Left renal pelvis (tissue), 4 donors: ENCODE data around the gene ABHD3. TPM values are rescaled to one million over a fixed set of nuclear protein-coding genes. Genes with fewer than 3 reads are reported as not detected.
"Not testable (repeated sequence)": the region's sequence is repeated elsewhere in the genome, so short reads cannot be mapped to it uniquely, and the experiment has no call there.

Experiments
- DNase-seq, 4 donors: peaks; one replicate each; pipeline ENCODE4 v3.0.0-alpha.2; 2013; ENCODE audit warnings: low read depth in 4 of 4, low spot score in 3 of 4
- polyA plus RNA-seq, 4 donors: library from polyadenylated mRNA; unstranded; fragments of 120-200 nt; gene quantifications; one replicate each; pipeline ENCODE4 v1.2.1, GENCODE V29; 2013; ENCODE audit not compliant: insufficient read length in 4 of 4

Gene ABHD3, protein sequence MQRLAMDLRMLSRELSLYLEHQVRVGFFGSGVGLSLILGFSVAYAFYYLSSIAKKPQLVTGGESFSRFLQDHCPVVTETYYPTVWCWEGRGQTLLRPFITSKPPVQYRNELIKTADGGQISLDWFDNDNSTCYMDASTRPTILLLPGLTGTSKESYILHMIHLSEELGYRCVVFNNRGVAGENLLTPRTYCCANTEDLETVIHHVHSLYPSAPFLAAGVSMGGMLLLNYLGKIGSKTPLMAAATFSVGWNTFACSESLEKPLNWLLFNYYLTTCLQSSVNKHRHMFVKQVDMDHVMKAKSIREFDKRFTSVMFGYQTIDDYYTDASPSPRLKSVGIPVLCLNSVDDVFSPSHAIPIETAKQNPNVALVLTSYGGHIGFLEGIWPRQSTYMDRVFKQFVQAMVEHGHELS
- polyA plus RNA-seq = 10 to 100 TPM; 12.1 to 24.5 (median 21.4) TPM

DNA sequence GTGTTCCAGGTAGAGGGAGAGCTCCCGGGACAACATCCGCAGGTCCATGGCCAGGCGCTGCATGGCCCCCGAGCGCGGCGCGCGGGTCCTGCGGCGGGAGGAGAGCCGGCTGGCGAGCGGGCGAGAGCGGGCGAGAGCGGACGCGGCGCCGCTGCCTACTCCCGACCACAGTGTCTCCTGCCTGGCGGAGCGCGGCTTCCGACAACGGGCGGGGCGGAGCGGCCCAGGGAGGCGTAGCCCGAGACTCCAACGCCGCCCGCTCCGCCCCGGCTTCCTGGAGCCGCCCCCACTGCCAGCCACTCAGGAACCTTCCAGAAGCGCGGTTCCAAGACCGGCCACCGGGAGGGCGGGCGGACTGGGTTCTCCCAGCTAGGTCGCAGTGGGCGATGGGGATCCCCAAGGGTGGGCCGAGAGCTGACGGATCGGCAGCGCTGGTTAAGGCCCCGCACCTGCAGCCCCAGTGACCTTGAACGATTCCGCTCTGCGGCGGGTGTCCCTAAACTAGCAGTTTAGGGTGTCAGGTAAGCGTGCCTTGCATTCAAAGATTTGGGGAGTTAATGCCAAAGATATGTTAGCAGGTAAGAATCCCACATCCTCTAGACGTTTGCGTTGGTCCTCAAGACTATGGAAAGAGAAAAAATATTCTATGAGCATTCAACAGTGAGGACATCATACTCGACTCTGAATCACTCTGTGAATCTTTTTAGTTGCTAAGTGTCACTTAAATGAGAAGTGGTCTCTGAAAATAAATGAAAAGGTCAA, at the start of gene ABHD3:
ABHD3 (minus strand) TSS at position 172 of the 762 bp plus-strand sequence; CDS start at position 63, 109 bp downstream.
- peak; percentile 73 to 86 (median 78) for DNase-seq

DNA sequence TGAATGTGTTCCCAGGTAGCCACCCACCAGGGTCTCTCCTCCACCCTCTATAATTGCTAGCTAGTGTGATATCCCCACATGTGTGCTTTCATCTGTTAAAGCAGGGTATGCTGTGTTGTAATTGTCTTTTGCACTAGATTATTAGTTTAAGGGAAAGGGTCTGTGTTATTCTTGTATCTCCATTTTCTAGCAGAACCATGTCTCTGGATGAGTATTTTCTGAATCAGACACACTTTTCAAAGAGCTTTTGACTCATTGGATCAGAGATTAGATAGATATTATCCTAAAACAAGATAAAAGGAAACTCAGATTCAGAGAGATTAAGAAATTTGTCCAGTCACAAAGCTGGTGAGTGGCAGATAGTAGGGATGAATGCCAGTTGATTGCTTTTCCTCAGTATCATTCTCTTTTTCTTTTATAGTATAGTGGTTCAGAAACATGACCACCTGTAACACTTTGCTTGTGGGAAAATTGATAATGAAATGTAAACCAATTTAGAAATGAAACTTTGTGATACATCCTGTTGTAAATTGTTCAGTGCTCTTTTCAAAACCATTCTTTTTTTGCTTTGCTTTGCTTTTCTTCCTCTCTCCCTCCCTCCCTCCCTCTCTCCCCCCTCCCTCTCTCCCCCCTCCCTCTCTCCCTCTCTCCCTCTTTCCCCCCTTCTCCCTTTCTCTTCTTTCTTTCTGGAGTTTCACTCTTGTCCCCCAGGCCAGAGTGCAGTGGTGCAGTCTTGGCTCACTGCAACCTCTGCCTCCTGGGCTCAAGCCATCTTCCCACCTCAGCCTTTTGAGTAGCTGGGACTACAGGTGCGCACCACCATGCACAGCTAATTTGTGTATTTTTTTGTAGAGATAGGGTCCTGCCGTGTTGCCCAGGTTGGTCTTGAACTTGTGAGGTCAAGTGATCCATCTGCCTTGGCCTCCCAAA, 43.5 kb upstream of the ABHD3 start:
- no peak for DNase-seq

DNA sequence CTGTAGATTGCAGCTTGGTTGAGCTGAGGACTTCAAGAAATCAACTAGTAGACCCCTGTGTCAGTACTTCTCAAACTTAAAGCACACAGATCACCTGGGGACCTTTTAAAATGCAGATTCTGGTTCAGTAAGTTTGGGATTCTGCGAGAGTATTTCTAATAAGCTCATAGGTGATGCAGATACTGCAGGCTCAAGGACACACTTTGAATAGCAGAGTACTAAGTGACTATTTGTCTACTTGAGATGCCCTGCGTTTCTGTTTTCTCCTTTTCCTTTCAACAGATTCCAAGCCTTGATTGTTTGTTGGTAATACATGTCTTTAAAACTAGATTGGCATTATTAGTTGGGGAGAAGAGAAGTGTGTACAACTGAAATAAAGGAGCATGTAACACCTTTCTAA, 42.7 kb upstream of the ABHD3 start:
- no peak for DNase-seq

DNA sequence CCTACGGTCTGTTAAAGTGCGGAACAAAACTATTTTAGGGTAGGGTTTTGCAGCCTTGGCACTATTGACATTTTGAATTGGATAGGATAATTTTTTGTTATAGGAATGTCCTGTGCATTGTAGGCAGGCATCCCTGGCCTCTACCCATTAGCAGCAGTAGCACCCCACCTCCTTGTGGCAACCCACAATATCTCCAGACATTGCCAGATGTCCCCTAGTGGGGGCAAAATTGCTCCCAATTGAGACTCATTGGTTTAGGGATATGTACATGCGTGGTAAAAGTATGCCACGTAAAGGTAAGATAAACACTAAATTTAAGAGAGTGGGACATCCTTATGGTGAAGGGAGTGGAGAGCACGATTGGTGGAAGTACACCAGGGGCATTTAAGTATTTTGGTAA, 40.7 kb upstream of the ABHD3 start:
- DNase-seq = no peak

DNA sequence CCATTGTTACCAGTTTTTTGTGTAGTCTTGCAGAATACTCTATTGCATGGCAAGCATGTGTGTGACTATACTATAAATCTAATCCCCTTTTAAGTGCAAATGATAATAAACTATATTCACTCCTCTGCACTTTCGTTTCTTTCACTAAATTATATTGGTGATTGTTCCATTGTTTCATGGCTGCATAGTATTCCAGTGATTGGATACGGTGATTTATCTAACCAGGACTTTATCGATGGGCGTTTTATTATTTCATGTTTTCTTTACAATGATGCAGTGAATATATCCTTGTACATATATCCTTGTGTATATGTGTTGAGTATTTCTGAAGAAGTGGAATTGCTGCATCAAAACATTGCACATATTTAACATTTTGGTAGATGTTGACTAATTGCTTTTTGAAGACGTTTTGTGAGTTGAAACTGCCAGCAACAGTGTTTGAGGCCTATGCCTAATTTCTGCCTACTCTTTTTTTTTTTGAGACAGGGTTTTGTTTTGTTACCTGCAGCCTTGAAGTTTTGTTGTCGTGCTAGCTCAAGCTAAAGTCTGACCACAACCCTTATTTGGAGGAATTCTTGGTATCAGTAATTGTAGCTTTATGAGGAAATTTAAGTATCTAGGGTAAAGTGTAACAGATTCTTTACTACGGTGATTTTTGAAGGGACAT, 38.7 kb upstream of the ABHD3 start:
- DNase-seq = no peak

DNA sequence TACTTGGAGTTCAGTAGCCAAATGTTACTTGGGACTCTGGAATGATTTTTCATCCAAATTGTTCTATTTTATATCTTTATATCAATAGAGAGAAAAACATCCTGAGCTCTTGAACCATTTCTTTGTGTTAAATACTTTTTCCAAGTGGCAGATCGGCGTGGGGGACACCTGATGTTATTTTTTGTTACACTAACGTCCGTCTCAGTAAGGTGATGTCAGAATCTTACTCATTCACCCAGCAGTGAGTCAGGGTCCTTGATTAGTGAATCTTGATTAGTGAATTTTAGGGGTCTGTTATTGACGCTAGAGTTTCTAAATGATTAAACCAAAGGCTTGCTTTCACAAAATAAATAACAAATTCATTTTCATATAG, 37.7 kb upstream of the ABHD3 start:
- peak in 1 of 4 donors; percentile 21 for DNase-seq

DNA sequence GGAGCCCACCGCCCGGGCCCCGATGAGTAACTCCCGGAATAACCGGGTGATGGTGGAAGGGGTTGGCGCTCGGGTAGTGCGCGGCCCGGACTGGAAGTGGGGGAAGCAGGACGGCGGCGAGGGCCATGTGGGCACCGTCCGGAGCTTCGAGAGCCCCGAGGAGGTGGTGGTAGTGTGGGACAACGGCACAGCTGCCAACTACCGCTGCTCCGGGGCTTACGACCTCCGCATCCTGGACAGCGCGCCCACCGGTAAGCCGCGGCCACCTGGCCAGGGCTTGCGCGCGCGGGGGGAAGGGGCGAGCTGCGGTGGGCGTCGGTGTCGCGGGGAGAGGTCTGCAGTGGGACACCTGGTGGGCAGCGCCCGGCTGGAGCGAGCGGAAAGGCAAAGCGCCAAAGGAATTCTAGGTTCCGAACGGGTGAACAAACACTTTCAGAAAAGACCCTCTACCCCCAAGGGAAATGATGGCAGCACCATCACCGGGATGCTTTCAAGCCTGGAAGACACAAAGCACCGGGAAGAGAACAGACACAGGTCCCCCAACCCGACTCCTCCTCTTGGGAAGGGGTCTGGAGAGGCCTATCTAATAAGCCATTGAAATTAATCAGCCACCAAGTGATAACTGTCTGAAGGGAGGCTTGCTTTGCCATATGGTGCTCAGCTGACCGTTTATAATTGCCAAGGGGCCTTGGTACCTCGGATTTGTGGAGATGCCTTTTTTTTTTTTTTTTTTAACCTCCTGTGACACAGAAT, 37.2 kb upstream of the ABHD3 start:
- peak in 3 of 4 donors; percentile 18 to 21 (median 18) for DNase-seq

DNA sequence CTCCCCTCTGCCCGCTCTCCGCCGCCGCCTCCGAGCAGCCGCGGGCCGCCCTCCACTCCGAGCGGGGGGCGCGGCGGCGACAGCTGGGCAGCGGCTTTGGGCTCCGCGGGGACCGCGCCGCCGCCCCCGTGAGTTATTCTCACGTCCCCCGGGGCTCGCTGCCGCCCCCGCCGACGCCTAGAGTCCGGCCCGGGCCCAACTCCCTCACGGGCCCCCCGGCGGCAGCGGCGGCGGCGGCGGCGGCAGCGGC, 36.7 kb upstream of the ABHD3 start:
- DNase-seq = no peak

DNA sequence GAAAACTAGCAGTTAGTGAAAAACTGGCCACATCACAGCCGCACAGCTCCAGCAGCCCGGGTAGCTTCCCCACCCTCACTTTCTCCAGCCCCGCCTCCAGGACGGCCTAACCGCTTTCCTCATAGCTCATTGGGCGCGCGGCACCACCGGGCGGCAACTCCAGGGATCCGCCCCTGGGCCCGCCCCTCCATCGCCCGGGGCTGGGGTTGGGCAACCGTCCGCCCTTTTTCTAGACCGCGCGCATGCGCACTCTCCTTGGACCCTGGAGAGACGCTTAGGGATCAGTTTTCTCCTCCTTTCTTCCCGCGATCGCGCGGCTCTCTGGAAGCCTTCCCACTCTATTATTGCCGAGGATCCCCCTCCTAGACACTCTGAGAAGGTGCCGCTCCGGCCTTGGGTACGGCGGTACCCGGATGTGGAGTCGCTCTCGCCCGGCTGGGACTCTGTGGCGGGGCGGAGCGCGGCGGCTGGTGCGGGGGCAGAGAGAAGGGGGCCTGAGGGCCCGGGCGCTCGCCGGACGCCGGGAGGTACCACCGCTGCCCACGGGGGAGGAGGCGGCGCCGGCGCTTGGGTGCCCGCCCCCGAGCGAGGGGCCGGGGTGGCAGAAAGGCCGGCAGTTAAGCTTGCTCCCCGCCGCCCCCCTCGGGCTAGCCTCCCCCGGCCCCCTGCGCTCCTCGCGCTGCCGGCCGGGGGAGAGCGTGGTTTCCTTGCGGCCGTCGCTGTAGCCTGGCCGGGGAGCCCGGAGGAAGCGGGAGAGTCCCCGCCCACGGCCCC, 36.2 kb upstream of the ABHD3 start, which contains the start of gene MIB1:
MIB1 (plus strand) TSS at position 255 of the 774 bp plus-strand sequence. CDS start 792 bp downstream, outside the sequence.
- DNase-seq = peak; percentile 98 to 99 (median 98)

DNA sequence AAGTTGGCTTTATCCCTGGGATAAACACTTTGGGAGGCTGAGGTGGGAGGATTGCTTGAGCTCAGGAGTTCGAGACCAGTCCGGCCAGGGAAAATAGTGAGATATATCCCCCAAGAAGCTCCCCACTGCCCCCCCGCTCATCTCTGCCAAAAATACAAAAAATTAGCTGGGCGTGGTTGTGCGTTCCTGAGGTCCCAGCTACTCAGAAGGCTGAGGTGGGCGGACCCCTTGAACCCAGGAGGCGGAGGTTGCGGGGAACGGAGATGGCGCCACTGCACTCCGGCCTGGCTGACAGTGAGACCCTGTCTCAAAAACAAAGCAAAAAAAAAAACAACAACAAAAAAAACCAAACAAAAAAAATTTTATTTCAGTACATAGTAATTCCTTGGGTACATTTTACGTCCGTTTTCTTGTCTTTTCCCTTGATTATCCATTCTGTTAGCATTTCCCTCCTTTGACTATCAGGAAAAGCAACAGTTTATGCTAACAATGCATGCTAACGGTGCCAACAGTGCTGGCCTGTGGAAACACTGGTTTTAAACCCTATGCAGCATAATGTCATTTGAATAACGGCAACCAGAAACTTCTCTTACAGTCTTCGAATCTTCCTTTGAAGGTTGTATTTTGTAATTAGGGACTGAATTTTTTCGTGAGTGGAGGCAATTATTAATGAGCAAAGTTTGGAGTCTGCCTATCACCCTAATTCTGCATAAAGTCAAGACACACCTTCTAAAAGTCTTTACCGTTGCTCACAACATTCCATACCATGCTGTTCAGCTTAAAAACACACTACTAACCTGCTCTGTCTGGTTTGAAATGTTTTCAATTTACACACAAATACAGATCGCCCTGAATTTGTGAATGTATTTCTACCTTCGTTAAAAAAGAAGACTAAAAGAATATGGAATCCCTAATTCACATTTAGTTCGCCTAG, 35.3 kb upstream of the ABHD3 start:
- DNase-seq = peak in 1 of 4 donors; percentile 11

DNA sequence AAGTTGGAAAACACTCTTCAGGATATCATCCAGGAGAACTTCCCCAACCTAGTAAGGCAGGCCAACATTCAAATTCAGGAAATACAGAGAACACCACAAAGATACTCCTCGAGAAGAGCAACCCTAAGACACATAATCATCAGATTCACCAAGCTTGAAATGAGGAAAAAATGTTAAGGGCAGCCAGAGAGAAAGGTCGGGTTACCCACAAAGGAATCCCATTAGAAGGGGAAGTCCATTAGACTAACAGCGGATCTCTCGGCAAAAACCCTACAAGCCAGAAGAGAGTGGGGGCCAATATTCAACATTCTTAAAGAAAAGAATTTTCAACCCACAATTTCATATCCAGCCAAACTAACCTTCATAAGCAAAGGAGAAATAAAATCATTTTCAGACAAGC, 32.4 kb upstream of the ABHD3 start:
- not testable (repeated sequence) for DNase-seq

DNA sequence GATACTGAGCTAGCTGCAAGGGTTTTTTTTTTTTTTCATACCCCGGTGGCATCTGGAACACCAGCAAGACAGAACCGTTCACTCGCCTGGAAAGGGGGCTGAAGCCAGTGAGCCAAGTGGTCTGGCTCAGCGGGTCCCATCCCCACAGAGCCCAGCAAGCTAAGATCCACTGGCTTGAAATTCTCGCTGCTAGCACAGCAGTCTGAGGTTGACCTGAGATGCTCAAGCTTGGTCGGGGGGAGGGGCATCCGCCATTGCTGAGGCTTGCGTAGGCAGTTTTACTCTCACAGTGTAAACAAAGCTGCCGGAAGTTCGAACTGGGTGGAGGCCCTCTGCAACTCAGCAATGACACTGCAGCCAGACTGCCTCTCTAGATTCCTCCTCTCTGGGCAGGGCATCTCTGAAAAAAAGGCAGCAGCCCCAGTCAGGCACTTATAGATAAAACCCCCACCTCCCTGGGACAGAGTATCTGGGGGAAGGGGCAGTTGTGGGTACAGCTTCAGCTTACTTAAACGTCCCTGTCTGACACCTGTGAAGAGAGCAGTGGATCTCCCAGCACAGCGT, 31.0 kb upstream of the ABHD3 start:
- DNase-seq = no peak

DNA sequence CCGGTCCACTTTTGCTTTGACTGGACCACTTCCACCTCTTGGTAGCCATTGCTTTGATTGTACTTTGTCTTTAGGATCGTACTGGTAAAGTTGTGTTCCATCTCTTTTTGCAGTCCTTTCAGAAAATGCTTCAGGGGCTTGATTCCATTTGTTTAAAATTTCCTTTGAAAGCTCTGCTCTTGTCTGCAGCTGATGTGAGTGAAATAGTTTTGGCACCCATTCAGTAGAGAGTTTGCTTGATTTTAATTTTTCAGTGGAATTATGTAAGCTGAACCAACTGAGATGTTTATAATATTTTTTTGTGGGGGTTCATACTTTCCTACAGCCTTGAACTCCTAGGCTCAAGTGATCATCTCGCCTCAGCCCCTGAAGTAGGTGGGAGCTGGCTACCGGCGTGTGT, 28.4 kb upstream of the ABHD3 start:
- no peak for DNase-seq

DNA sequence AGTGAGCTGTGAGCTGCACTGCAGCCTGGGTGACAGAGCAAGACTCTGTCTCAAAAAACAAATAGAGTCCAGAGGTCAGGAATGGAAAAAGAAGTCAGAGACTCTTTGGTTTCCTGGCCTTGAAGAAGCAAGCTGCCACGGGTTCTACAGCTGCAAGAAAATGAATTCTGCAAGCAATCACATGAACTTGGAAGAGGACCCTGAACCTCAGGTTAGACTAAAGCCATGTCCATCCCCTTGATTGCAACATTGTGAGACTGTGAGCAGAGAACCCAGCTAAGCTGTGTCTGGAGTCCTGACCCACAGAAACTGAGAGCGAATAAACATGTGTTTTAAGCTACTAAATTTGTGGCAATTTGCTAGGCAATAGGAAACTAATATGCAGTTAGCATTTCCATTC, 23.1 kb upstream of the ABHD3 start:
- DNase-seq = no peak

DNA sequence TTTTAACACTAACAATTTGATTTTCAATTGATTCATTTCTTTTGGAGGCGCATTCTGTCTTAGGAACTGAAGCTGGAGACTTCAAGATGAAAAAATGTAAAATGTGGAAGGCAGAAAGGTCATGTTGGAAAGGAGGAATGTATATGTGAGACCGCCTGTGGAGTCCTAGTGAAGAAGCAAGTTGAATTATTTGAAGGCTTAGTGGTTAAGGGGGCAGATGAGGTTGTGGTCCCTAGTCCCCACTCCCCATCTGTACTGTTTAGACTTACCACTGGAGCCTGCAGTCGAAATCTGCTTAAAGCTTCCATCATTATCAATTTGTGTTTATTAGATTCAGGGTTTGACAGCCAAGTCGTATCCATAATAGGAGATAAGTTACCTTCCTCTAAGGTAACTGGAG, 20.6 kb upstream of the ABHD3 start:
- DNase-seq = no peak

DNA sequence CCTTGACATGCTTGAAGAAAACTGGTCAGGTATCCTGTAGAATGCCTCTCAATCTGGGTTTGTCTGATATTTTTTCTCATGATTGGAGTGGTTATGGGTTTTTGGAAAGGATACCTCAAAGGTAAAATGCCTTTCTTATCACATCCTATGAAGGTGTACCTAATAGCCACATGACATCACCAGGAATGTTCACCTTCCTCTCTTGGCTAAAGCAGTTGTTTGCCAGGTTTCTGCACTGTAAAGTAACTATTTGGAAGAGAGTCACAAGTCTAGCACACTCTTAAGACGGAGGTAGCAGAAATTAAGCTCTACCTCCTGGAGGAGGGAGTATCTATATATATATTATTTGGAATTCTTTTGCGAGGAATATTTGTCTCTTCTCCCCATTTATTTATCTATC, 18.1 kb upstream of the ABHD3 start:
- DNase-seq = no peak

DNA sequence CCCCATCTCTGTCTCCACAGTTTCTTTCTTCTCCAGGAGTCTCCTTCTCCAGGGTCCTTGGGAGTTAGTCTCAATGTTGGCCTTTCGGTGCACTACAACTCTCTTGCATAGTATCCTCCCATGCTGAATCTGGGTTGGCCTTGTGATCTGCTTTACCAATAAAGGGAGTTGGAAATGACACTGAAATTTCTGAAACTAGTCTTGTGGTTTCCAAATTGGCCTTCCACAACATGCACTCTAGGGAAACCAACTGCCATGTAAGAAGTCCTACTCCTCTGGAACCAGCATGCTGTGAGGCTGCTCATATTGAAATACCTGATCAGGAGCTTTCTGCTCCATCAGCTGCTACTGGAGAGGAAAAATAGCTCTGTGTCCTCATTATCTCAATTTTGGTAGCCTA, 9.9 kb upstream of the ABHD3 start:
- DNase-seq = no peak
